ENCODE measurements around the gene CDH23.

CDH23 gene

GRCh38 chr10:71549766-71550533 lies 153.2 kb downstream of the CDH23 start:
- Histone ChIP-seq H3K79me2 (ENCODE audit: insufficient read depth, low read length) (no peaks in the 10 kb centered on the region), H3F3A (ENCODE audit: low read depth) (no peaks in the 10 kb centered on the region), H3K9me3 (ENCODE audit: insufficient read depth, low read depth, low read length) (no peaks in the 10 kb centered on the region), H3K4me1 (ENCODE audit: insufficient read depth, low read length, poor library complexity, severe bottlenecking) (no peaks in the 10 kb centered on the region), H3K36me3 (ENCODE audit: insufficient read depth, low read length) (no peaks in the 10 kb centered on the region), H4K20me1 (ENCODE audit: insufficient read depth, low read length, poor library complexity, severe bottlenecking) (no peaks in the 10 kb centered on the region), H2AFZ (ENCODE audit: low read length) (no peak overlapping the region), H3K4me2 (ENCODE audit: low read depth, low read length, poor library complexity, severe bottlenecking) (no peak overlapping the region), H3K4me3 (ENCODE audit: low read length, poor library complexity, severe bottlenecking) (no peak overlapping the region), H3K9me2 (replicated peaks; ENCODE audit: low read depth, low read length) (no peaks in the 10 kb centered on the region), H3K27me3 (ENCODE audit: insufficient read depth, low read length, poor library complexity, severe bottlenecking) (no peaks in the 10 kb centered on the region), H3K9ac (ENCODE audit: low read depth, low read length, poor library complexity, severe bottlenecking) (no peak overlapping the region)
- TF ChIP-seq EZH2phosphoT487 (IDR thresholded peaks at IDR 0.05; ENCODE audit: borderline replicate concordance) (no peak), CTCF (conservative IDR thresholded peaks at IDR 0.05; ENCODE audit: low read length) (no peak)

- Histone ChIP-seq H4K20me1 (ENCODE audit: insufficient read depth, low read length, poor library complexity, severe bottlenecking) (no peaks in the 10 kb centered on the region), H3K79me2 (ENCODE audit: insufficient read depth, low read length) (no peaks in the 10 kb centered on the region), H3F3A (ENCODE audit: low read depth) (no peaks in the 10 kb centered on the region), H3K9me3 (ENCODE audit: insufficient read depth, low read depth, low read length) (no peaks in the 10 kb centered on the region), H3K4me2 (ENCODE audit: low read depth, low read length, poor library complexity, severe bottlenecking) (no peak overlapping the region), H3K27me3 (ENCODE audit: insufficient read depth, low read length, poor library complexity, severe bottlenecking) (no peaks in the 10 kb centered on the region), H3K4me3 (ENCODE audit: low read length, poor library complexity, severe bottlenecking) (no peak overlapping the region), H3K4me1 (ENCODE audit: insufficient read depth, low read length, poor library complexity, severe bottlenecking) (no peaks in the 10 kb centered on the region), H3K9ac (ENCODE audit: low read depth, low read length, poor library complexity, severe bottlenecking) (no peak overlapping the region), H2AFZ (ENCODE audit: low read length) (no peak overlapping the region), H3K36me3 (ENCODE audit: insufficient read depth, low read length) (no peaks in the 10 kb centered on the region), H3K9me2 (replicated peaks; ENCODE audit: low read depth, low read length) (no peaks in the 10 kb centered on the region)
- TF ChIP-seq CTCF (conservative IDR thresholded peaks at IDR 0.05; ENCODE audit: low read length) = no peak
- no peak for TF ChIP-seq EZH2phosphoT487 (IDR thresholded peaks at IDR 0.05; ENCODE audit: borderline replicate concordance)
These were observed 153.9 kb downstream of the CDH23 start for GRCh38 chr10:71550628-71551027.

GRCh38 chr10:71551970-71552369 lies 155.2 kb downstream of the CDH23 start:
- Histone ChIP-seq H4K20me1 (ENCODE audit: insufficient read depth, low read length, poor library complexity, severe bottlenecking) (no peaks in the 10 kb centered on the region), H3K4me3 (ENCODE audit: low read length, poor library complexity, severe bottlenecking) (no peak overlapping the region), H3F3A (ENCODE audit: low read depth) (no peaks in the 10 kb centered on the region), H2AFZ (ENCODE audit: low read length) (no peak overlapping the region), H3K9me3 (ENCODE audit: insufficient read depth, low read depth, low read length) (no peaks in the 10 kb centered on the region), H3K36me3 (ENCODE audit: insufficient read depth, low read length) (no peaks in the 10 kb centered on the region), H3K27me3 (ENCODE audit: insufficient read depth, low read length, poor library complexity, severe bottlenecking) (no peaks in the 10 kb centered on the region), H3K4me1 (ENCODE audit: insufficient read depth, low read length, poor library complexity, severe bottlenecking) (no peaks in the 10 kb centered on the region), H3K9me2 (replicated peaks; ENCODE audit: low read depth, low read length) (no peaks in the 10 kb centered on the region), H3K4me2 (ENCODE audit: low read depth, low read length, poor library complexity, severe bottlenecking) (no peak overlapping the region), H3K9ac (ENCODE audit: low read depth, low read length, poor library complexity, severe bottlenecking) (no peak overlapping the region), H3K79me2 (ENCODE audit: insufficient read depth, low read length) (no peaks in the 10 kb centered on the region)
- TF ChIP-seq CTCF (conservative IDR thresholded peaks at IDR 0.05; ENCODE audit: low read length) (no peak), EZH2phosphoT487 (IDR thresholded peaks at IDR 0.05; ENCODE audit: borderline replicate concordance) (no peak)

Data from Loucy (cell line).